ENCODE data around the gene ARHGAP26.
"Not testable (repeated sequence)": the region's sequence is repeated elsewhere in the genome, so short reads cannot be mapped to it uniquely, and the experiment has no call there.

Gene ARHGAP26

GRCh38 chr5:142938266-142938880 lies 168.2 kb downstream of the ARHGAP26 start:
- DNase-seq, result no peak

- no peak for DNase-seq
Measured at GRCh38 chr5:142939006-142939405, 168.8 kb downstream of the ARHGAP26 start.

- no peak for DNase-seq
Measured at GRCh38 chr5:142939884-142940283, 169.7 kb downstream of the ARHGAP26 start.

GRCh38 chr5:142941245-142941644 lies 171.1 kb downstream of the ARHGAP26 start:
- DNase-seq, result no peak

- no peak for DNase-seq
Measured at GRCh38 chr5:142942901-142943300, 172.7 kb downstream of the ARHGAP26 start.

GRCh38 chr5:142944140-142944539 lies 174.0 kb downstream of the ARHGAP26 start:
- no peak for DNase-seq

GRCh38 chr5:142945321-142945720 lies 175.1 kb downstream of the ARHGAP26 start:
- no peak for DNase-seq

- no peak for DNase-seq
Measured at GRCh38 chr5:142945845-142946244, 175.7 kb downstream of the ARHGAP26 start.

- DNase-seq, result no peak
Measured at GRCh38 chr5:142946547-142947426, 176.6 kb downstream of the ARHGAP26 start.

GRCh38 chr5:142947427-142947709 lies 177.2 kb downstream of the ARHGAP26 start:
- no peak for DNase-seq

GRCh38 chr5:142952229-142952628 lies 182.1 kb downstream of the ARHGAP26 start:
- DNase-seq, result no peak

GRCh38 chr5:142952871-142953270 lies 182.7 kb downstream of the ARHGAP26 start:
- DNase-seq, result not testable (repeated sequence)

GRCh38 chr5:142954455-142954854 lies 184.3 kb downstream of the ARHGAP26 start:
- DNase-seq, result no peak

GRCh38 chr5:142955628-142956027 lies 185.5 kb downstream of the ARHGAP26 start:
- DNase-seq, result no peak

GRCh38 chr5:142957528-142957927 lies 187.4 kb downstream of the ARHGAP26 start:
- no peak for DNase-seq

- DNase-seq, result no peak
Measured at GRCh38 chr5:142958944-142959682, 188.9 kb downstream of the ARHGAP26 start.

GRCh38 chr5:142959683-142960657 lies 189.8 kb downstream of the ARHGAP26 start:
- no peak for DNase-seq

GRCh38 chr5:142961440-142962173 lies 191.4 kb downstream of the ARHGAP26 start:
- DNase-seq, result no peak

- no peak for DNase-seq
Measured at GRCh38 chr5:142962174-142962533, 192.0 kb downstream of the ARHGAP26 start.

- DNase-seq, result not testable (repeated sequence)
Measured at GRCh38 chr5:142965258-142966120, 195.3 kb downstream of the ARHGAP26 start.

- DNase-seq, result no peak
Measured at GRCh38 chr5:142966121-142966420, 195.9 kb downstream of the ARHGAP26 start.

Measured in activated CD4-positive, alpha-beta T cell treated with anti-CD3 and anti-CD28 coated beads for 4 hours (primary cell).